ENCODE data around the gene FAM217B.
A peak's percentile ranks its signal among the peaks of the same experiment; 100 is the strongest.

FAM217B gene, protein sequence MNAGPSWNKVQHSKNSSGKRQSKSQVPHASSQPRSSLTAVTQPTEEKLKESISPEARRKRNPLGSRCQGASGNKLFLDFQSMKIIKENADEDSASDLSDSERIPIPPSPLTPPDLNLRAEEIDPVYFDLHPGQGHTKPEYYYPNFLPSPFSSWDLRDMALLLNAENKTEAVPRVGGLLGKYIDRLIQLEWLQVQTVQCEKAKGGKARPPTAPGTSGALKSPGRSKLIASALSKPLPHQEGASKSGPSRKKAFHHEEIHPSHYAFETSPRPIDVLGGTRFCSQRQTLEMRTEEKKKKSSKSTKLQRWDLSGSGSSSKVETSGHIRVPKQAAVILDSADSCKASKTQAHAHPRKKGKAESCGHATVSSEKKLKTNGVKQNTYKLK

DNA sequence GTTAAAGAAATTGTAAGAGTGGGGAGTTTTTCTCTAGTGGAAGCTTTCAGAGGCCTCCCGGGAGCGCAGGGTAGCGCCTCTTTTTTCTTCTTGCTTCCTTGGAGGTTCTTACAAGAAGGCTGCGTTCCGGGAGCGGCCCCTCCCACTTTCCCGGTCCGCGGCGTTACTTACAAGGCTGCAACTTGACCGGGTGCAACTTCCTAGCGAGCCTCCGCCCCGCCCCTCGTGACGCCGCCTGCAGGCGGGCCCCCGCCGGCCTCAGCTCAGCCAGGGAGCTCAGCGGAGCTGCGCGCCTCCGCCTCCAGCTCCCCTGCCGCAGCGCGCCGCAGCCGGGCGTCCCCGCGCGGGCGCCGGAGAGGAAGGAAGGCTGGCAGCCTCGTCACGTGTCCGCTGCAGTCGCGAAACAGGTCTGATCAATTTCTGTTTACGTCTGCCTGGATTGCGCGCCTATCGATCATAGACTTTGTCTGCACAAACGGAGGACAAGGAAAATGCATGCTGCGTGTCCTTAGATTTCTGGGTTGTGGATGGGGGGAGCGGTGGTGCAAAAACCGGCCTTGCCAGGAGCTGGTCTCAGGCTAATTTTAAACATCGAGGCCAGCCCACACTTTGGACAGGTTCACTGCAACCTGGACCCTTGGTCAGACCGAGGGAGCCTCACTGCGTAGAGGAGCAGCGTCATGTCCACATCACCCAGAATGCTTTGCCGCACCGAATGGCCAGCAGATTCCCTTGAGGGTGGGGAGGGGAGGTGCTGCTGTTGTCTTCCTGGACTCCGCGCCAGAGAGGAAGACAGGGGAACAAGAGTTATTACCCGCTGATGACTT, at the start of gene FAM217B, which contains the start of gene PPP1R3D:
FAM217B (plus strand) TSS at position 261 of the 827 bp plus-strand sequence. CDS start 3,555 bp downstream, outside the sequence.
PPP1R3D (minus strand) TSS at position 177 of the 827 bp plus-strand sequence. CDS start 374 bp downstream, outside the sequence.
- peak; percentile 99 for DNase-seq (ENCODE audit: low spot score)

DNA sequence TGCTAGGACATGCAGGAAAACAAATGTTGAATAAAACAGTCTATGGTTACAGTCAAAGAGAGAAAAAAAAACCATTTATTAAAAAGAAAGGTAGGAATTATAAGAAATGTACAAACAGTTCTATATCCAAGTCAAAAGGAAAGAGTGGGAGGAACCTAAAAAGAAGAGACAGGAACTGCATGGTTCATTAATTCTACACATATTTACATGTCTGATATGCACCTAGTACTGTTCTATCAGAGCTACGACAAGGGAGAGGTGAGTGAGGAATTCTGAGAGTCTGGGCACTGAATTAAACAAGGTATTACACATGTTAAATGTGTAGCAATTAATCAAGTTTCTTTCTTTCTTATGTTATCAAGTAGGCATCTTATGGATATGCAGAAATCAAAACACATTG, 48.6 kb upstream of the FAM217B start:
- no peak for DNase-seq (ENCODE audit: low spot score)

DNA sequence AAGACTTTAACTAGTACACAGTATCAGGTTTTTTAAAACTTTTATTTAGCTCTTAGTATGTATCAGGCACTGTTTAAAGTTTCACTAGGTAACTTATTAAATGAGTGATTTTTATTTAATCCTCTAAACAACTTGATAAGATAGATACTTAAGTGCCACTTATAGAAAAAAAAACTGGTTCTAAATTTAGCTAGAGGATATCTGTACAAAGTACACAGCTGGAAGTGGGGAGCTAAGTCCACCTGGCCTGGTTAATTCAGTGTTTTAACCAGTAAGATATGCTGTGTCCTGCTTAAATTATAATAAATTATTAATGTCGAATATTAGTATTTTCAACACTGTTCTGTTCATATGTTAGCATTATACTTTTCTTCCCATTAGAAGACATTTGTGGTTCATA, 44.3 kb upstream of the FAM217B start:
- DNase-seq (ENCODE audit: low spot score), result no peak

DNA sequence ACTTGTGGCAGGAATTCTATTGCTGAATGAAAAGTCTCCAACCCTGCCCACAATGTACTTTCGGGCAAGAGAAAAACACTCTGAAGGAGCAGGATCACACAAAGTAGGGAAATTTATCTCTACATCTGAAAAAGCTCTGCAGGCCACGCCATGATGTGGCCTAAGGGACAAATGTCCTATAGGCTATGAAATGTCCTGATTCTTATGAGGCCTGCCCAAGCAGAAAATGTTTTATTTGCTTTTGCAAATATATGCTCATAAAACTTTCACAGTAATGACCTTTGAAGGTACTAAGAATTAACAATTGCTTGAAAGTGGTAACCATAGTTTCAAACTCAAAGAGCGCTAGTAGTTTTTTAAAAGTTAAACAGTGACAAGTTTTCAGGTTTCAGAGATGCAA, 37.7 kb upstream of the FAM217B start:
- no peak for DNase-seq (ENCODE audit: low spot score)

DNA sequence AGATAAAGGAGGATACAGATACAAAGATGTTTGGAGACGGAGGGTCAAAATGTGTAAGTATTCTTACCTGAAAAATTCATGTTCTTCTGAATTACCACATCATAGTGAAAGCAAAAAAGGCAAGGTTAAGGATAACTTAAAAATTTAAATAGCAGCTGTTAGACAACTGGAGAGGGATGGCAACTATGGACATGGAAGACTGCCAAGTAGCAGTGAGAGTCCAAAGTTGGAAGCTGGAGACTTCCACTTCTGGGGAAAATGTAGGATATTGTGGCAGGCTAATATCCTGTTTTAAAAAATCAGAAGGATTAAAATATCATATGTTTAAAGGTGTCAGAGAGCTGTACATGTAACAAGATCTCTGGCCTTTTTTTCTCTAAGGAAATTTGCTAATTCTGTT, 36.6 kb upstream of the FAM217B start:
- no peak for DNase-seq (ENCODE audit: low spot score)

DNA sequence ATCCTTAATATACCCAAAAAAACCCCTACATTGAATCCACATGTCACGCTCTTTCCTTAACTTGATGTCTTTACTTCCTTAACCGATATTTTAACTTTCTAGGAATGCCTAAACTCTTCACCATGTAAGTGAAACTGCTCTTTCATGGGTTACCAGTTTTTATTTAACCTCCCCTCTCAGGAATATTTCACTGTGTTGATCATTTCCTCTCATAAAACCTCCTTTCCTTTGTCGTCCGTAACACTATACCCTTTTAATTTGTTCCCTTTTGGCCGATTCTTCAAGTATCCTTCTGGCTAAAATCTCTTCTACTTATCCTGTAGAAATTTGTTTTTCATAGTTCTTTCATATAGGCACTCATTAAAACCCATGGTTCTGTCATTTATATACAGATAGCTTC, 31.3 kb upstream of the FAM217B start:
- DNase-seq (ENCODE audit: low spot score), result no peak

DNA sequence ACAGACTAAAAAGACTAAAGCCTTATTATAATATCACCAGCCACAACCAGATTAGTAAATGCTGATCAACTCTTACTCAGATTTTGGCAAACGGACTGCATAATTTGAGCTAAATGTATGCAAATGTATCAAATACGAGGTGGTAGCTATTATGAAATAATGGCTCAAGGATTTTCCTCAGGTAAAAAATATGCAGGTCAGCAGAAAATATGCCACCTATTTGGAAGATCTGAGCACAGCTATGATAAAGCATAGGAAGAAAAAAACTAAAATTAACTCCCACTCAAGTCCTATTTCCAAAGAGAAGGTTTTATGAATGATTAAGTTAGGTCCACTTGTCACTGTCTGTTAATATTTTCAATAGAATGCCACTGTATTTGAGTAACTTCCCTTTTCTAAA, 29.1 kb upstream of the FAM217B start:
- no peak for DNase-seq (ENCODE audit: low spot score)

DNA sequence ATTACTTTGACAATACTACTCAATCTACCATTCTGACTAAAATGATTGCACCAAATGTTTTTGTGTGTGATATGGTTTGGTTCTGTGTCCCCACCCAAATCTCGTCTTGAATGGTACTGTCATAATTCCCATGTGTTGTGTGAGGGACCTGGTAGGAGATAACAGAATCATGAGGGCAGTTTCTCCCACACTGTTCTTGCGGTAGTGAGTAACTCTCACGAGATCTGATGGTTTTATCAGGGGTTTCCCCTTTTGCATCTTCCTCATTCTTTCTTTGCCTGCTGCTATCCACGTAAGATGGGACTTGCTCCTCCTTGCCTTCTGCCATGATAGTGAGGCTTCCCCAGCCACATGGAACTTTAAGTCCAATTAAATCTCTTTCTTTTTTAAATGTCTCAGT, 27.6 kb upstream of the FAM217B start:
- no peak for DNase-seq (ENCODE audit: low spot score)

DNA sequence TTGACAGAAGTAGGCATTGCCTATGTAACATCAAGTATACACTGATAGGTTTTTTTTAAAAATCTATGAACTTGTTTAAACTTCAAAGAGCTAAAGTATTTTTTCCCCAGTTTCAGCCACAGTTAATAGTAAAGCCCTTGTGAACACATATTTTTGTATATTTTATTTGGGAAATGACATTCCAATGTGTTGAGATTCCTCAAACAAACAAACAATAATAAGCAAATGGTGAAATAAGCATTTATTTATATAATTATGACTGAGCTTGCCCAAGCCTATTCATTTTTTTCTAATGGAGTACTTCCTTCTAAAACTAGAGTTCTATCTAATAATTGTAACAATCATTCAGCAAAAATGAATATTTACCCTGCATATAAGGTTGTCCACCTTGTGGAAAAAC, 19.2 kb upstream of the FAM217B start:
- no peak for DNase-seq (ENCODE audit: low spot score)

DNA sequence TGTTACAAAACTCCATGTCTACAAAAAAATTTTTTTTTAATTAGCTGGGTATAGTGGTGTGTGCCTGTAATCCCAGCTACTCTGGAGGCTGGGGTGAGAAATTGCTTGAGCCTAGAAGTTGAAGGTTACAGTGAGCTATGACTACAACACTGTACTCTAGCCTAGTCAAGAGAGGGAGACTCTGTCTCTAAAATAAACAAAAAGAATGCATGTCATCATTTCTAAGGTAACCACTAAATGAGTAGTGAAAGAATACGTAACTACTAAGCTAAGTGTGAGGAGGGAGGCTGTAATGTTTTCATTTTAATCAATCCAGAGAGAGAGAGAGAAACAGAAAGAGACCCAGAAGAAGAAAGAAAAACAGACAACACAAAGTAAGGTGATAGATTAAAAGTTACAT, 16.7 kb upstream of the FAM217B start:
- DNase-seq (ENCODE audit: low spot score), result no peak

DNA sequence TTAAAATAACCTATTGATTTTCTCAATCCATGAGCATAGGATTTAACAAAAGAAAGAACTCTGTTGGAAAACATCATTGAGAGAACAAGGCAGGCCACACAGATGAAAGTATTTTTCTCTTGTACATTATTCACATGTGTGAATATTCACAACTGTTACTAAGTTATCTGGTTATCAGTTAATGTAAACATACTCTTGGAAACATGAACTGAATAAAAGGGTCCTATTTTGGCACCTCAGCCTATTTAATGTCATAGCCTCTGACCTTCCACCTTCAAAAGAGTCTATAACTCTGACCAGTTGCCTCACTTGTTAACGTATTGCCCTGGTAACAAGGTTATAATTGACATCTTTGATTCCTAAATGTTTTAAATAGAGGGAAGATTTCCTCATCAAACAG, 14.8 kb upstream of the FAM217B start:
- no peak for DNase-seq (ENCODE audit: low spot score)

DNA sequence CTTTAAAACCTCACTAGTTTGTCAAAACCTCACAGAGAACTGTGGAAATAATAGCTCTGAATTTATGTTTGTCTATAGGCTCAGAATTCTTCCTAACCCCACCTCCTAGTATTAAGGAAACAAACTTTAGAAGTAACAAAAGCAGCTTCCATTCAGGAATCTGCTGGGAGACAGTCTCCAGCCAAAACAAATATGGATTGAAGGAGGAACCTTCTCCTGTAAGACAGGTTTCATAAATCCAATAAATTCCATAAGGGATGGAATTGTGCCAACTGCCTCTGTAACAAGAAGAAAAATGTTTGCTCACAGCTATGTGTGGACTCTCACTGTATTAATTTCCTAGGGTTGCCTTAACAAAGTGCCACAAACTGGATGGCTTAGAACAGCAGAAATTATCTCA, 14.3 kb upstream of the FAM217B start:
- no peak for DNase-seq (ENCODE audit: low spot score)

DNA sequence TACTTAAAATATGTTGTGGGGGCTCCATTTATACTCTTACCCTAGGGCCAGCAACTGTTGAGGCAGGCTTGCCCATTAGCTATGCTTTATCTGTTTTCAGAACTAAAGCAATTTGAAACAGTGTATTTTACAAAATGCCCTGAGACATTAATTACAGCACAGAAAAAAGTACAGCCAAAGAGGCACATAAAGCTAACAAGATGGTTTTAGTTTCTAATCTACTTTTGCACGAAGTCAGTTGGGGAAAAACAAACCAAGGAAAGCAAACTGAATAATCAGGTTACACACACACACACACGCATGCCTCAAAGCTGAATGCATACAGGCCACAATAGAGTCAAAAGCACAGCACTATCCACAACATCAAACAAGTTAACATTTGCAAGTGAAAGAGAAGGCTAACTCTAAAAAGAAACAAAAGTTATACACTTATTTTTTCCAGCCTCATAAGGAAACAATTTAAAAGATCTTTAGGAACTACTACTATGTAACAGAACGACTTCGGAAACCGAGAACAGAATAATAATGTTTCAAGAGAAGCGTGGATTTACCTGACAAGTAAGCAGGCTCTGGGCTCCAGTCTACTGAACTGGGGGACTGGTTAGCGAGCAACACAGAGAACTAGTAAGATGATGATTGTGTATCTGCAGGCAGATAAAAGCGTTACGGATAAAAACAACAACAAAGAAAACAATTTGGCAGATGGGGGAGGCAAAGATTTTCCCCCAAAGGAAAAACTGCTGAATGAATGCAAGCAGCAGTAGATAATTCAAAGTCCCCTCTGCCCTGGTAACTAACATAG, 8.5 kb upstream of the FAM217B start:
- DNase-seq (ENCODE audit: low spot score), result no peak

DNA sequence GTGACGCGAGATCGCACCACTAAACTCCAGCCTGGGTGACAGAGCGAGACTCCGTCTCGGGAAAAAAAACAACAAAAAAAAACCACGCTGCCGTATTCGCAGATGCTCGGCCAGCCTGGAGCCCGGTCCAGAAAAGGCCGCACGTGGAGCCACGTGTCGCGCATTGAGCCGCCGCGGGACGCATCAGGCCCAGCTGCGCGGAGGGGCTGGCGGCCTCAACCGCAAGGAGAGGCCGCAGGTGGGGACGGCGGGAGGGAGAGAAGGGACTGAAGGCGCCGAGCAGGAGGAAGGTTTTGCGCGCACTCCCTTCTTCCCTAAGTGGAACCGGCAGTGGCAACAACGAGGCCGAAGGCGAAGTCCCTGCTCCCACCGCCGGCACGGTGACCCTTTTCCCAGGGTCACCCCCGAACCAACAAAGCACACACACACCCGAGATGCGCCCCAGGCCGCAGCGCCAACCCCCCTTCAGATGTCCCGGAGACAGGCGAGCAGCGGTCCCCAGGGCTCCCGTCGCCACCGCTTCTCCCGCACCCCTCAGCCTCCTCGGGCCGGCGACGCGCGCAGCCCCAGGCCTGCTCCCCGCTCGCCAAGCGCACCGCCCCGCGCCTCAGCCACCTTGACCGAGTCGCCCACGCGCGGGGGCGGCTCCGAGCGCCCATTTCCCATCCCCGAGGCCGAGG, 7.4 kb upstream of the FAM217B start:
- no peak for DNase-seq (ENCODE audit: low spot score)

DNA sequence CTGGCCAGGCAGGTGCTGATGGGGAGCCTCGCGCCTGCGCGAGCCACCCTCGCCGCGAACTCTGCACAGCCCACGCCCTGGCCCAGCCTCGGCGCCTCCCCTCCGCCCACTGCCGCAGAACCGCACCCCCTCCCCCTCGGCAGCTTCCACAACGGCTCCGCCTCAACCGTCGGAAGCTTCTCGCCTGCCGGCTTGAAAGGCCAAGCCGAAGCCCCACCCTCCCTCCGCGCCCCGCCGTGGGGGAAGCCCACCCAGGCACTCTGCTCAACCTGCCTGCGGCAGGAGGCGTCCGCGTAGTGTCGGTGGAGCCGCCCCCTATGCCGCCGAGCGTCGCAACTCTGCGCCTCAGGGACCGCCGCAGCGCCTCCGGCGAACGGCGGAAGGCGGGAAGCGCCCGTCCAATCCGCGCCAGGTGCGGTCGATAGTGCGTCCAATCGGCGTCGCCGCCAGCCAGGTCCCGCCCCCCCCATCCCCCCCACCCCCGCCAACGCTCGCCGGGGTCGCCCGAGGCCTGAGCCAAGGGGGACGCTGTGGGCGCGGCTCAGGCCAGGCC, 6.8 kb upstream of the FAM217B start, which contains the start of gene SYCP2:
SYCP2 (minus strand) TSS at position 342 of the 553 bp plus-strand sequence. CDS start 11,224 bp downstream, outside the sequence.
- DNase-seq (ENCODE audit: low spot score), result no peak

DNA sequence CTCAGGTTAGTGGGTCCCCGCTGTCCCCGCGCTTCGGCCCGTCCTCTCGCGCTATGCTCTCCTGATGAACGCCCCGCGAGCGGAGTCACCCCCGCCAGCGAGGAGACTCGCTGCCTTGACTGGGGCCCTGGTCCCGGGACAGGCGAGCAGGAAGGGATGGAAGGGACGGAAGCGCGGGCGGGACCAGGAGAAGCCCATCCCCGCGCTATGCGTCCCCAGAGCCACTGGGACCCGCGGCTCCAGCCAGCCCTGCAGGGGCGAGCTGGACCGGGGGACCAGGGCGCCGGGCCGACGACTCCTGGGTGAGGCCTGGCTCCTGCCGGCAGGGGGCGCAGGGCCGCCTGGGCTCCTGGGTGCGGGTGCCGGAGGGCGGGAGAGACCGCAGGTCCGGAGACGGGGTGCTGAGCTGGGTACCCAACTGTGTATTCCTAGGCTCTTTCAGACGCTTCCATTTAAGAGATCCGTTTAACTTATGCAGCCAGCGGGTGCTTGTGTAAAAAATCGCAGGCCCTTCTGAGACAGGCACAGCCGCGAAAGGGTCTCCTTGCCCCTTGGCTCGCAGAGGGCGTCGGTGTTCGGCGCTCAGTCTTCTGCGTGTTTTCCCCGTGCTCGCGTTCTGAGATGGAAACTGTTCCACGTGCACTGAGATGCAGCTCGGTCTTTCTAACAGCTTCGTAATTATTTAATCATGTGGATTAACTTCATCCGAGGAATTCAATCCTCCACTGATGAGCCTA, 6.2 kb upstream of the FAM217B start:
- DNase-seq (ENCODE audit: low spot score), result peak; percentile 93

DNA sequence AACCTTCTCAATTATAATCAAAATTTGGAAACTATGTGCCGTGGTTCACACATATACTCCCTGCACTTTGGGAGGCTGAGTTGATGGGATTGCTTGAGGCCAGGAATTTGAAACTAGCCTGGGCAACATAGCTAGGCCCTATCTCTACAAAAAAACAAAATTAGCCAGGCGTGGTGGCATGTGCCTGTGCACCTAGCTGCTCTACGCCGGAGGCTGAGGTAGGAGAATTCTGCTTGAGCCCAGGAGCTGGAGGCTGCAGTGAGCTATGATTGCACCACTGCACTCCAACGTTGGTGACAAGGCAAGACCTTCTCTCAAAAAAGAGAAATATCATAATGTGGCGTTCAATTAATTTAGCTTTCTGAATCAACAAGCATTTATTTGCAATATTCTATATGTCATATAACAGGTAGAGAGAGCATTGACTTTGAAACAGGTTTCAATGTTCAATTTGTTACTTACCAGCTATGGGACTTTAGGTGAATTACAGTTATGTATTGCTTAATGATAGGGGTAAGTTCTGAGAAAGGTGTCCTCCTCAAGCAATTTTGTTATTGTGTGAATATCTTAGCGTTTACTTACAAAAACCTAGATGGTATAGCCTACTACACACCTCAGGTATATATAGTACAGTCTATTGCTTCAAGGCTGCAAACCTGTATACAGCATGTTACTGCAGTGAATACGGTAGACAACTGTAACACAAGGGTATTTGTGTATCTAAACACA, 4.6 kb upstream of the FAM217B start:
- no peak for DNase-seq (ENCODE audit: low spot score)

DNA sequence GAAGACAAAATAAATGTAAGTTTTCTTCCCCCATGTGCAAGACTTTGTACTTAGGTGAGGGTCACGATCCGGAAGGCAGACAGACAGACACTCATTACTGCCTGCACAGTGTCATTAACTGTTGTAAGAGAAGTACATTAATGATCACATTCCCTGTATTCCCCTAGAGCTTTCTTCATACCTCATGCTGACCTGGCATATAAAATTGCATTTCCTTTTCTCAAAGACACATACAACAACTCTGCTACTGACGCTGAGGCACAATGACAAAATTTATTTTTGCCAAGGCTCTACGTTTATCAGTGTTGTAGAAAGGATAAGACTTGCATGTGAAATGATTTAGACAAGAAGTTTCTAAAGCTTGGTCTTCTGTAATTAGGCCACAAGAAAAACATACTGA, 3.8 kb upstream of the FAM217B start:
- DNase-seq (ENCODE audit: low spot score), result no peak

DNA sequence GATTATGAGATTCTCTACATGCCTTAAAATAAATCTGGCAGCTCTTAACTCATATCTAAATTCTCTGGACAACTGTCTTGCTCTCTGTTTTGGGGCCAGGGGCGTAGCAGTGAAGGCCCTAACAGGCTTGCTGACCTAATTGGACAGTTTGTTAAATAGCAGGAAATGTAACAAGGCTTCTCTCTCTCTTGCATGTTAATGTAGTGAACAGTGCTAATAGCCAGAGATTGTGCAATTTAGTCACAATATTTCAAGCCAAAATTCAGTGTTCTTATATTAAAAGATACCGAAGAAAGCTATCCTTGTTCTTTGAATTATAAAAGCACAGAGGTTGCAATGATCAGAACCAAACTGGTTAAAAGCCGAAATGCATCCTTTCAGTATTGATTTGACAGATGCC, 3.0 kb upstream of the FAM217B start:
- DNase-seq (ENCODE audit: low spot score), result no peak

DNA sequence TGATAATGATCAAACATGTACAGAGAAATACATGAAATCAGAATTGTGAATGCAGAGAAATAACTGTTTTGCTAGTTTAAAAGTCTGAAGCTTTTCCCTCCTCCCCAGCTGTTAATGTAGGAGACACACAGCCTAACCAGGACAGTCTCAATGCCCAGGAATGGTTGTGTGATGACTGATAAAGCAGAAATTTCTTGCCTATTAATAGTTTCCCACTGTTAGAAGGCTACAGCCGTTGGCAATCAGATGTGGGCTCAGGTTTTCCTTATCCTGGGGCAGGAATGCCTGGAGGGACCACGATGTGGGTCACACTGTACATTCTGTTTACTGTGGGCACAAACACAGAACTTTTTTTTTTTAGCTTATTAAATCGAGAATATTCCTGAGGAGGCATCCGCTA, 2.0 kb upstream of the FAM217B start:
- DNase-seq (ENCODE audit: low spot score), result no peak
